ENCODE data around the gene NFIL3.

DNA sequence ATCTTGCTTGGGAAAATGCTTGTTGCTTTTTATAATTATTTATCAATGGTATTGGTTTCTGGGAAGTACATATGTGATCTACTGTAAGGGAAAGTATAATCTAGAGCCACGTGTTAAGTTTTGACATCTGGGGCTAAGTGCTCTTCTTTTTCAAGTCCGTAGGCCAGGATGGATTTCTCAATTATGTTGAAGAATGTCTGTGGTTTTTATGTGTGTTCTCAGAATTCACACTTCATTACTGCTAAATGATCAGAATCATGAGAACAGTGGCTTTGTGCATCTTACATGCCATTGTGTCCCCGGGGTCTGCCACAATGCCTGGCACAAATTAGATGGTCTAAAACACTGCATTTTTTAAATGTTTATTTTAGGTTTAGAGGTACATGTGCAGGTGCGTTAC, 47.4 kb downstream of the NFIL3 start:
- TF ChIP-seq POLR2AphosphoS5 (IDR thresholded peaks at IDR 0.05; ENCODE audit: insufficient read depth in 1 of 2, low read depth in 1 of 2) (no peak), POLR2A (IDR thresholded peaks at IDR 0.05) (no peak)
- TF ChIP-seq, protein P1, sequence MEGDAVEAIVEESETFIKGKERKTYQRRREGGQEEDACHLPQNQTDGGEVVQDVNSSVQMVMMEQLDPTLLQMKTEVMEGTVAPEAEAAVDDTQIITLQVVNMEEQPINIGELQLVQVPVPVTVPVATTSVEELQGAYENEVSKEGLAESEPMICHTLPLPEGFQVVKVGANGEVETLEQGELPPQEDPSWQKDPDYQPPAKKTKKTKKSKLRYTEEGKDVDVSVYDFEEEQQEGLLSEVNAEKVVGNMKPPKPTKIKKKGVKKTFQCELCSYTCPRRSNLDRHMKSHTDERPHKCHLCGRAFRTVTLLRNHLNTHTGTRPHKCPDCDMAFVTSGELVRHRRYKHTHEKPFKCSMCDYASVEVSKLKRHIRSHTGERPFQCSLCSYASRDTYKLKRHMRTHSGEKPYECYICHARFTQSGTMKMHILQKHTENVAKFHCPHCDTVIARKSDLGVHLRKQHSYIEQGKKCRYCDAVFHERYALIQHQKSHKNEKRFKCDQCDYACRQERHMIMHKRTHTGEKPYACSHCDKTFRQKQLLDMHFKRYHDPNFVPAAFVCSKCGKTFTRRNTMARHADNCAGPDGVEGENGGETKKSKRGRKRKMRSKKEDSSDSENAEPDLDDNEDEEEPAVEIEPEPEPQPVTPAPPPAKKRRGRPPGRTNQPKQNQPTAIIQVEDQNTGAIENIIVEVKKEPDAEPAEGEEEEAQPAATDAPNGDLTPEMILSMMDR (IDR thresholded peaks at IDR 0.05), result no peak
